Stomach smooth muscle (tissue), 2 donors: Measurements from ENCODE around the gene P4HB.

Experiments
- H3K27ac ChIP-seq: one replicate; pipeline ENCODE4 v1.7.0; 2013; ENCODE audit warnings: mild to moderate bottlenecking, low read length, inconsistent platforms
- H3K27me3 ChIP-seq, 2 donors: one replicate each; pipeline ENCODE4 v1.7.0; 2013; ENCODE audit warnings: low read length in 2 of 2; ENCODE audit not compliant: insufficient read depth in 2 of 2, control insufficient read depth in 1 of 2
- H3K36me3 ChIP-seq, 2 donors: one replicate each; pipeline ENCODE4 v1.7.0; 2013; ENCODE audit warnings: low read length in 2 of 2; ENCODE audit not compliant: control insufficient read depth in 2 of 2, insufficient read depth in 2 of 2
- H3K4me1 ChIP-seq: one replicate; pipeline ENCODE4 v1.7.0; 2013; ENCODE audit warnings: low read length; ENCODE audit not compliant: control insufficient read depth, insufficient read depth
- H3K4me3 ChIP-seq, 2 donors: one replicate each; pipeline ENCODE4 v1.7.0; 2013; ENCODE audit warnings: low read length in 2 of 2
- H3K9ac ChIP-seq, 2 donors: one replicate each; pipeline ENCODE4 v1.7.0; 2013; ENCODE audit warnings: low read length in 2 of 2, mild to moderate bottlenecking in 1 of 2
- H3K9me3 ChIP-seq, 2 donors: one replicate each; pipeline ENCODE4 v1.7.0; 2013; ENCODE audit warnings: low read length in 2 of 2; ENCODE audit not compliant: control insufficient read depth in 2 of 2
- donor health status: healthy.
- donor health status: Pancreatic carcinoma.

The P4HB gene

GRCh38 chr17:81805707-81806460 is 54.5 kb downstream of the P4HB start:
- peaks cover 45 to 66% of the 10 kb centered on the region in 2 donors for H3K27me3 ChIP-seq
- peaks cover 9% of the 10 kb centered on the region for H3K4me1 ChIP-seq
- H3K4me3 ChIP-seq: no peak overlapping the region
- no peak overlapping the region for H3K9ac ChIP-seq
- H3K27ac ChIP-seq: no peak overlapping the region
- H3K36me3 ChIP-seq: no peaks in the 10 kb centered on the region
- no peaks in the 10 kb centered on the region for H3K9me3 ChIP-seq

DNA sequence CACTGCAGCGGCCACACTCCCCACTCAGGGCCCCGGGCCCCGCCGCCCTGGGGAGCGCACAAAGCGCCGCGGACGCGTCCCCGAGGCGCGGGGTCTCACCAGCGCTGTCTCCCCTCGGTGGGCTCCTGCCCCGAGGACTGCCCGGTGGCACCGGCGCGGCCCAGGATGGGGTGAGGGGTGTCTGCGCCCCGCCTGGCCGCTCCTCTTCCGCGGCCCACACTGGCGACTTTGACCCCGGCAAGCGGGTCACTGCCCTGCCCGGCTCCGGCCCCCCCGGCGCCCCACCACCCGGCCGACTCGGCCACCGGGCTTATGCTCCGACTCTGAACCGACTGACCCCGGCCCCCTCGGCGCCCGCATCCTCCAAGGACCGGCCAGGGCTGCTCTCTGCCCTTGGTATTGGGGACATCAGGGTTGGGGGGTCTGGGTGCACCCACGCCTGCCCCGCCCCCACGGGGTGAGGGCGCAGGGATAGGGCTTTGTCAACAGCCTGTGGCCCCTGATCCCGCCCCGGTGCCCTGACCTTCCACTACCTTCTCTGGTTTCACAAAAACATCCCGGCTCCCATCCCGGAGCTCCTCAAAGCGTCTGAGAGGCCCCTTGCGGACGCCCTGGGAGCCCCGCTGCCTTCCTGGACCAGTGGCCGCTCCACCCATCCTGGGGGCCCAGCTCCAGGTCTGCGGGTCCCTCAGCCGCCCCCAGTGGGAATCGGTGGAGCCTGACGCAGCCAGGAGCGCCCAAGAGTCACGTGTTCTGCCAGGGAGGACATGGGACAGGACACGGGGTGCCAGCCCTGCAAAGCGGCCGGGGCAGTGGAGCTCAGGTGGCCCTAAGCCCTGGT is 55.6 kb downstream of the P4HB start:
- Histone ChIP-seq H3K36me3 (no peaks in the 10 kb centered on the region), H3K9ac (no peak overlapping the region), H3K4me3 (no peak overlapping the region)

DNA sequence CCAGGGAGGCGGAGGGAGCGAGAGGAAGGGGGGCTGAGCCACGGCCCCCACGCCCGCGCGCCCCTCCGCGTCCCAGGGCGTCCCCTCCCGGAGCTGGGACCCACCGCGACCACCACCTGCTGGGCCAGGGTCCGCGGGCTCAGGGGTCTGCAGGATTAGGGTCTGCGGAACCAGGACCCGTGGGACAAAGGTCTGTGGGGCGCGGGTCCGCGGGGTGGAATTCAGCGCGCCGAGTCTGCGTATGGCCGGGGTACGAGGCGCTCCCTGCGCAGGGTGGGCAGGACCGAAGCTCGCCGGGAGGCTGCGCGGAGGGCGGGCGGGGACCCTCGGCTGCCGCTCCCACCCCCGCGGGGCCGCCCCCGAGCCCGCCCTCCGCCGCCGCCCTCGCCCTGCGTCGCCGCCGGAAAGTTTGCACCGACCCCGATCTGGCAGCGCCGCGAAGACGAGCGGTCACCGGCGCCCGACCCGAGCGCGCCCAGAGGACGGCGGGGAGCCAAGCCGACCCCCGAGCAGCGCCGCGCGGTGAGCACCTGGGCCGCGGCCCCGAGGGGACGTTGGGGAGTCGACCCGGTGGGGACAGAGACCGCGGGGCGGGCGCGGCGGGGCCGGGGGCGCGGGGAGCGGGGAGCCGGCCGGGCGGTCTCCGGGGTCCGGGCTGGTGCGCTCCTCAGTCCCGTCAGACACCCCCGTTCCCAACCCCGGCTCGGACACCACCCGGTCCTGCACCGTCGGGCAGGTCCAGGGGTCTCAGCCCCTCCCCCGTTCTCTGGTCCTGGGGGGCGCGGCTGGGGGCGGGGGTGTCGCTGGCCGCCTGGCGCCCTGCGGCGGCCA is 56.4 kb downstream of the P4HB start, which contains the start of gene GCGR:
GCGR (plus strand) TSS at position 423 of the 831 bp plus-strand sequence. CDS start 4,869 bp downstream, outside the sequence.
- peaks cover 29 to 60% of the 10 kb centered on the region in 2 donors for H3K27me3 ChIP-seq
- H3K9ac ChIP-seq: no peak within 1 kb of the TSS
- peaks cover 9% of the 10 kb centered on the region for H3K4me1 ChIP-seq
- H3K4me3 ChIP-seq: no peak within 1 kb of the TSS
- H3K27ac ChIP-seq: no peak within 1 kb of the TSS
- no peaks in the 10 kb centered on the region for H3K9me3 ChIP-seq
- no peaks in the 10 kb centered on the region for H3K36me3 ChIP-seq

More for the DNA sequence above, 55.6 kb downstream of the P4HB start:
- Histone ChIP-seq H3K9me3 (no peaks in the 10 kb centered on the region), H3K27ac (no peak overlapping the region), H3K4me1 (peaks cover 9% of the 10 kb centered on the region), H3K27me3 (peaks cover 36 to 60% of the 10 kb centered on the region in 2 donors)

- Histone ChIP-seq H3K4me3 (no peak overlapping the region), H3K27me3 (peaks cover 29 to 60% of the 10 kb centered on the region in 2 donors), H3K9ac (no peak overlapping the region)
These were observed 57.3 kb downstream of the P4HB start for GRCh38 chr17:81802856-81803643.

DNA sequence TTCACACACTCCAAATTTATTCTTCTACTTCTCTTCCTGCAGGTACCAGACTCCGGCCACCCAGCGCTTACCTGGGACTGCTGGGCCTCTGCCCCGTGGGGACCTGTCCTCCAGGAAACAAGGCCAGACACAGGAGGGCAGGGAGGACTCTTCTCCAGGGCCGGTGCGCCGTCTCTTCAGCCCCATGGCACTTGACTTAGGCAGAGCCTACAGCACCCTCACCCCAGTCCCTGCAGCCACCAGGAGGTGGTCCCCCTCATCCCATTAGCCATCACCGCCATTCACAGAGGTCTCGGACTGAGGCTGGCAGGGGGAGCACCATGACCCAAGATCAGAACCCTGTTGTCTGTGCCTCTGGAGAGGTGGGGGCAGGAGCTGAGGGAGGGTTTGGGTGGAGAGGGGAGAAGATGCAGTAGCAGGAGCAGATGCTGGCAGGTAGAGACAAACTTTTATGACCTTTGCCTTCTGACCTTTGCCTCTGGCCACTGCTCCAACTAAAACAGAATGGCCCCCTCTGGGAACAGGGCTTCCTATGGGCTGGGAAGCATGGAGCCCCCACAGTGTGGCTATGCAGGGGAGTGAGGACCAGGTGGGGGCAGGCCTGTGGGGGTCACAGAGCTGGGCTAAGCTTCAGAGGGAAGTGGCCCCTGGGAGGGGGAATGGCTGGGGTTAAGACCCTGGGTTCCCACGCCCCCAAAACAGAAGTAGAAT is 58.1 kb downstream of the P4HB start:
- Histone ChIP-seq H3K9me3 (no peaks in the 10 kb centered on the region), H3K27me3 (peaks cover 29 to 55% of the 10 kb centered on the region in 2 donors), H3K4me3 (no peak overlapping the region), H3K9ac (no peak overlapping the region), H3K36me3 (no peaks in the 10 kb centered on the region), H3K27ac (no peak overlapping the region), H3K4me1 (peaks cover 9% of the 10 kb centered on the region)

More at GRCh38 chr17:81802856-81803643, 57.3 kb downstream of the P4HB start:
- H3K36me3 ChIP-seq: no peaks in the 10 kb centered on the region
- peaks cover 9% of the 10 kb centered on the region for H3K4me1 ChIP-seq
- no peak overlapping the region for H3K27ac ChIP-seq
- no peaks in the 10 kb centered on the region for H3K9me3 ChIP-seq

DNA sequence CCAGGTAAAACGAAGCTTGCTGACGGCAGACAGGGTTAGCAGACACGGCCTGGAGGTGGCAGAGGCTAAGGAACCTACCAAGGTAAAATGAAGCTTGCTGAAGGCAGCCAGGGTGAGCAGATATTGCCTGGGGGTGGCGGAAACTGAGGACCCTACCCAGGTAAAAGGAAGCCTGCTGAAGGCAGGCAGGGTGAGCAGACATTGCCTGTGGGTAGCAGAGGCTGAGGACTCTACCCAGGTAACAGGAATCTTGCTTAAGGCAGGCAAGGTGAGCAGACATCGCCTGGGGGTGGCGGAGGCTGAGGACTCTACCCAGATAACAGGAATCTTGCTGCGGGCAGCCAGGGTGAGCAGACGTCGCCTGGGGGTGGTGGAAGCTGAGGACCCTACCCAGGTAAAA is 59.0 kb downstream of the P4HB start:
- no peak overlapping the region for H3K9ac ChIP-seq

DNA sequence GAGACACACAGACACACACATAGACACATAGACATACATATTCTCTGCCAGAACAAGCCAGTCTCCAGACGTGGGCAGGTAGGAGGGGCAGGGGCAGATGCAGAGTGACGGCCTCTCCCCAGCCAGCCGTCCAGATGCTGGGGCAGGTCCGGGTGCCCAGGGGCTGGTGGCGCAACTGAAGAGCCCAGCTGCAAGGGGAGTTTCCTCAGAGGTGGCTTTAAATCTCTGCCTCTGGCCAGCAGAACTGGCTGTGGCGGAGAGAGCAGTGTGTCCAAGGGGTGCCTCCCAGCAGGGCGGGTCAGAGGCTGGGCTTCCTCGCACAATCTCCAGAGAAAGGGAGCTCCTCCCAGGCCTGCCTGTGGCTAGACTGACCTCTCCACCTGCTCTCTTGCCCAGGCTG is 65.8 kb downstream of the P4HB start:
- H3K27me3 ChIP-seq: peaks cover 6 to 23% of the 10 kb centered on the region in 2 donors
- H3K9ac ChIP-seq: no peak overlapping the region
- no peak overlapping the region for H3K27ac ChIP-seq
- H3K36me3 ChIP-seq: no peaks in the 10 kb centered on the region
- H3K9me3 ChIP-seq: no peaks in the 10 kb centered on the region
- no peak overlapping the region for H3K4me3 ChIP-seq
- no peaks in the 10 kb centered on the region for H3K4me1 ChIP-seq

More for the DNA sequence above, 59.0 kb downstream of the P4HB start:
- Histone ChIP-seq H3K4me3 (no peak overlapping the region), H3K27ac (no peak overlapping the region), H3K36me3 (no peaks in the 10 kb centered on the region), H3K9me3 (no peaks in the 10 kb centered on the region), H3K27me3 (peaks cover 24 to 47% of the 10 kb centered on the region in 2 donors), H3K4me1 (peaks cover 9% of the 10 kb centered on the region)

- Histone ChIP-seq H3K9ac (no peak overlapping the region), H3K4me1 (no peaks in the 10 kb centered on the region), H3K27me3 (peaks cover 6 to 23% of the 10 kb centered on the region in 2 donors)
These were observed 66.3 kb downstream of the P4HB start for GRCh38 chr17:81794074-81794476.

More at GRCh38 chr17:81794074-81794476, 66.3 kb downstream of the P4HB start:
- H3K9me3 ChIP-seq: no peaks in the 10 kb centered on the region
- H3K4me3 ChIP-seq: no peak overlapping the region
- H3K27ac ChIP-seq: no peak overlapping the region
- H3K36me3 ChIP-seq: no peaks in the 10 kb centered on the region
